GM12878 (cell line): ENCODE results near the gene PLCD1. TPM values are rescaled to one million over a fixed set of nuclear protein-coding genes. Genes with fewer than 3 reads are reported as not detected.

ENCODE experiments used
- ATAC-seq: fragments of 200-7000 bp; cut with Tn5 transposase; 3 replicates; pipeline ENCODE4 v1.9.1; 2020; ENCODE audit warnings: mild to moderate bottlenecking, moderate library complexity
- BruUV-seq: library from RNA; stranded (reverse); fragments of 400-500 nt; replicated peaks from 2 replicates; lab custom pipeline; 2021; lab: Mats Ljungman, UMichigan
- CTCF ChIA-PET: fragments of 300-600 bp; sonication (Branson Sonifier 250); formaldehyde crosslinking; extraction: SDS; loops from one replicate; lab custom pipeline; 2021; ENCODE audit warnings: inconsistent platforms; lab: Yijun Ruan, JAX
- POLR2A ChIA-PET: fragments of 350-600 bp; formaldehyde crosslinking; extraction: SDS; loops from one replicate; lab custom pipeline; 2021; ENCODE audit warnings: inconsistent platforms; lab: Charles Lee
- RAD21 ChIA-PET: fragments of 300-600 bp; sonication (Branson Sonifier 250); formaldehyde crosslinking; loops from one replicate; lab custom pipeline; 2023; ENCODE audit warnings: antibody characterized with exemption; ENCODE audit not compliant: unreplicated experiment; lab: Charles Lee
- SMC1A ChIA-PET: fragments of 300-600 bp; sonication (Branson Sonifier 250); formaldehyde crosslinking; loops from one replicate; lab custom pipeline; 2023; ENCODE audit not compliant: unreplicated experiment, uncharacterized antibody; lab: Charles Lee
- DNase-seq: peaks from one replicate; pipeline ENCODE4 v3.0.0-alpha.2; 2011; ENCODE audit warnings: low read depth, low spot score
- FAIRE-seq: peaks from 3 replicates; lab custom pipeline; 2011; peaks lifted over from hg19 to GRCh38; lab: Jason Lieb, UNC
- H2AFZ ChIP-seq: 2 replicates; pipeline ENCODE4 v1.6.0; 2011; ENCODE audit warnings: low read depth, low read length, control low read depth; ENCODE audit not compliant: control insufficient read depth
- H3K27ac ChIP-seq: 2 replicates; pipeline ENCODE4 v1.5.1; 2011; ENCODE audit warnings: control low read depth; ENCODE audit not compliant: control insufficient read depth, insufficient read depth
- H3K27me3 ChIP-seq, 2 experiments: replicated peaks in 1 of 2; 2 replicates each; pipeline versions ENCODE4 v1.6.0 to v1.6.1; 2011; ENCODE audit warnings: low read length in 1 of 2; ENCODE audit not compliant: control insufficient read depth in 2 of 2, insufficient read depth in 2 of 2
- H3K36me3 ChIP-seq, 2 experiments: 2 replicates each; pipeline ENCODE4 v1.5.1; 2011; ENCODE audit warnings: low read length in 1 of 2; ENCODE audit not compliant: control insufficient read depth in 2 of 2, insufficient read depth in 2 of 2
- H3K4me1 ChIP-seq: 2 replicates; pipeline ENCODE4 v1.6.1; 2011; ENCODE audit warnings: mild to moderate bottlenecking, low read length, moderate library complexity, mixed read lengths; ENCODE audit not compliant: control insufficient read depth, insufficient read depth
- H3K4me2 ChIP-seq: 2 replicates; pipeline ENCODE4 v1.6.0; 2011; ENCODE audit warnings: control low read depth; ENCODE audit not compliant: control insufficient read depth, insufficient read depth
- H3K4me3 ChIP-seq: fragments of 200-600 bp; sonication (generic); 2 replicates; pipeline ENCODE4 v1.5.1; 2016
- H3K79me2 ChIP-seq: 2 replicates; pipeline ENCODE4 v1.6.0; 2011; ENCODE audit warnings: low read length; ENCODE audit not compliant: control insufficient read depth, insufficient read depth
- H3K9ac ChIP-seq: 2 replicates; pipeline ENCODE4 v1.8.0; 2011; ENCODE audit warnings: low read length, control low read depth, mixed read lengths; ENCODE audit not compliant: control insufficient read depth, insufficient read depth
- H3K9me3 ChIP-seq: replicated peaks from 3 replicates; pipeline ENCODE4 v1.5.1; 2011; ENCODE audit warnings: mild to moderate bottlenecking, low read length; ENCODE audit not compliant: control insufficient read depth, insufficient read depth
- H4K20me1 ChIP-seq: 2 replicates; pipeline ENCODE4 v1.6.0; 2011; ENCODE audit not compliant: control insufficient read depth, insufficient read depth
- DPF2 ChIP-seq: fragments of 450-650 bp; IDR thresholded peaks from 2 replicates; pipeline ENCODE4 v1.6.1; 2017; ENCODE audit warnings: mild to moderate bottlenecking
- ELK1 ChIP-seq: IDR thresholded peaks from 2 replicates; pipeline ENCODE4 v1.6.1; 2012; ENCODE audit warnings: low read depth, low read length, improper control_type of control experiment
- HCFC1 ChIP-seq: fragments of 150-350 bp; IDR thresholded peaks from 2 replicates; pipeline ENCODE4 v1.6.1; 2014; ENCODE audit warnings: low read length
- HDAC6 ChIP-seq: fragments of 200-600 bp; sonication (generic); IDR thresholded peaks from one replicate; pipeline ENCODE4 v1.8.0; 2017; ENCODE audit warnings: antibody characterized with exemption; ENCODE audit not compliant: unreplicated experiment
- IKZF1 ChIP-seq: fragments of 450-650 bp; conservative IDR thresholded peaks from 2 replicates; pipeline ENCODE4 v1.6.1; 2017; ENCODE audit warnings: antibody characterized with exemption, mild to moderate bottlenecking
- JUNB ChIP-seq: IDR thresholded peaks from 2 replicates; pipeline ENCODE4 v1.6.1; 2016; ENCODE audit warnings: antibody characterized with exemption, mild to moderate bottlenecking
- MYB ChIP-seq: fragments of 150-350 bp; IDR thresholded peaks from 2 replicates; pipeline ENCODE4 v1.6.1; 2014; ENCODE audit warnings: mild to moderate bottlenecking, low read depth, low read length, borderline replicate concordance
- WGBS: methylation state at CpG from one replicate; pipeline ENCODE4 v1.1.6; 2016; ENCODE audit warnings: low lambda C conversion rate; ENCODE audit not compliant: insufficient replicate concordance, insufficient coverage; ENCODE audit errors: missing lambda C conversion rate; 5-methylcytosine and 5-hydroxymethylcytosine counted together
- in situ Hi-C: fragments of 300-500 bp; cut with MboI; formaldehyde crosslinking; loops from 9 replicates; pipeline ENCODE4 v1.14.3; 2018; ENCODE audit warnings: mixed read lengths
- intact Hi-C: fragments of 100-400 bp; cut with micrococcal nuclease; formaldehyde crosslinking; loops from one replicate; pipeline ENCODE4 v1.14.2; 2022; ENCODE audit not compliant: unreplicated experiment
- polyA plus RNA-seq, 11 experiments: library from polyadenylated mRNA; depleted of rRNA in 4 of 11; unstranded in 6 of 11; stranded (reverse) in 5 of 11; fragments of >200 nt; fragmentation: Nextera tagmentation in 4 of 11; fragmentation: Illumina TruSeq in 1 of 11; extraction: Ambion mirVana in 4 of 11; extraction: Trizol in 1 of 11; gene quantifications; 1 replicate in 1 of 11; 2 replicates in 10 of 11; pipeline versions ENCODE4 v1.2.1 to v1.2.3, GENCODE V29; 2011 to 2016; ENCODE audit warnings: inconsistent platforms in 2 of 11, missing spikeins in 2 of 11, low read depth in 1 of 11
- total RNA-seq, 4 experiments: library from RNA; depleted of rRNA in 3 of 4; stranded (reverse); fragments of >200 nt in 3 of 4; fragmentation: Illumina TruSeq in 1 of 4; extraction: Trizol in 1 of 4; gene quantifications; 2 replicates each; pipeline versions ENCODE4 v1.2.1 to v1.2.3, GENCODE V29; 2013 to 2021
- TF ChIP-seq, protein P1 (sequence below), 3 experiments: IDR thresholded peaks in 2 of 3; conservative IDR thresholded peaks in 1 of 3; 2 replicates each; pipeline ENCODE4 v1.5.1; 2011; ENCODE audit warnings: low read depth in 3 of 3, low read length in 3 of 3, mild to moderate bottlenecking in 3 of 3, control low read depth in 2 of 3, moderate library complexity in 2 of 3, inconsistent platforms in 1 of 3, mixed read lengths in 1 of 3; ENCODE audit not compliant: control insufficient read depth in 2 of 3, insufficient read depth in 1 of 3; ENCODE audit errors: extremely low read depth in 1 of 3
- TF ChIP-seq, protein P2 (sequence below): fragments of 450-650 bp; IDR thresholded peaks from 2 replicates; pipeline ENCODE4 v1.6.1; 2016; ENCODE audit warnings: mild to moderate bottlenecking

PLCD1 gene
- total and polyA plus RNA-seq, 10 of the 15 experiments (the other 5 are each of a cell fraction or from before 2014, with no cell fraction given) = 0.20 to 3.9 (median 1.2) TPM; not detected in 1

GRCh38 chr3:38022301-38022700, 7.1 kb downstream of the PLCD1 start:
- SMC1A ChIA-PET = interaction anchor here (0.6 to 0.7 kb wide), 2 partner anchors 48 to 55 kb away, joined by 3 read pairs; no protein-coding TSS in a partner anchor
- Histone ChIP-seq H3K79me2 (no peaks in the 10 kb centered on the region), H3K27me3 (no peaks in the 10 kb centered on the region), H4K20me1 (no peaks in the 10 kb centered on the region), H3K9me3 (no peaks in the 10 kb centered on the region), H3K27ac (no peak overlapping the region), H3K9ac (no peak overlapping the region), H3K4me2 (no peak overlapping the region), H3K4me3 (no peak overlapping the region), H2AFZ (no peak overlapping the region), H3K36me3 (no peaks in the 10 kb centered on the region), H3K4me1 (no peaks in the 10 kb centered on the region; the same call in none of the 2 replicates)
- RAD21 ChIA-PET = interaction anchor here (1.2 kb wide), 1 partner anchor 19 kb away, joined by 3 read pairs; no protein-coding TSS in a partner anchor
- CTCF ChIA-PET = interaction anchor here (0.9 to 2.2 kb wide), 3 partner anchors 17 to 26 kb away, joined by 3 to 7 read pairs (median 4); no protein-coding TSS in a partner anchor
- TF ChIP-seq HDAC6 (no peak), IKZF1 (0 out of 2 replicates have a peak, but pooled peaks have one; percentile 20)
- TF ChIP-seq, protein P1, sequence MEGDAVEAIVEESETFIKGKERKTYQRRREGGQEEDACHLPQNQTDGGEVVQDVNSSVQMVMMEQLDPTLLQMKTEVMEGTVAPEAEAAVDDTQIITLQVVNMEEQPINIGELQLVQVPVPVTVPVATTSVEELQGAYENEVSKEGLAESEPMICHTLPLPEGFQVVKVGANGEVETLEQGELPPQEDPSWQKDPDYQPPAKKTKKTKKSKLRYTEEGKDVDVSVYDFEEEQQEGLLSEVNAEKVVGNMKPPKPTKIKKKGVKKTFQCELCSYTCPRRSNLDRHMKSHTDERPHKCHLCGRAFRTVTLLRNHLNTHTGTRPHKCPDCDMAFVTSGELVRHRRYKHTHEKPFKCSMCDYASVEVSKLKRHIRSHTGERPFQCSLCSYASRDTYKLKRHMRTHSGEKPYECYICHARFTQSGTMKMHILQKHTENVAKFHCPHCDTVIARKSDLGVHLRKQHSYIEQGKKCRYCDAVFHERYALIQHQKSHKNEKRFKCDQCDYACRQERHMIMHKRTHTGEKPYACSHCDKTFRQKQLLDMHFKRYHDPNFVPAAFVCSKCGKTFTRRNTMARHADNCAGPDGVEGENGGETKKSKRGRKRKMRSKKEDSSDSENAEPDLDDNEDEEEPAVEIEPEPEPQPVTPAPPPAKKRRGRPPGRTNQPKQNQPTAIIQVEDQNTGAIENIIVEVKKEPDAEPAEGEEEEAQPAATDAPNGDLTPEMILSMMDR (IDR thresholded peaks at IDR 0.05 in 2 of 3, conservative IDR thresholded peaks at IDR 0.05 in 1 of 3; ENCODE audit: control insufficient read depth in 2 of 3, extremely low read depth in 1 of 3, insufficient read depth in 1 of 3, low read depth in 3 of 3, low read length in 3 of 3) = no peak
- FAIRE-seq (no peak), DNase-seq (no peak), ATAC-seq (no peak)
- in situ Hi-C loops (no loop called here), intact Hi-C loops (no loop called here)
- no TSS peak for BruUV-seq
- WGBS = 63% methylated on average over 3 of the region's 3 CpGs
- POLR2A ChIA-PET = interaction anchor here (0.8 to 1.6 kb wide), 2 partner anchors 21 to 25 kb away, joined by 3 read pairs; no protein-coding TSS in a partner anchor

- H3K9me3 ChIP-seq = no peaks in the 10 kb centered on the region; the same call in 2 of the 3 replicates
- no peaks in the 10 kb centered on the region for H4K20me1 ChIP-seq
- no peak for ATAC-seq
- no peak overlapping the region for H3K4me3 ChIP-seq
- H3K9ac ChIP-seq = no peak overlapping the region
- H3K4me1 ChIP-seq = no peaks in the 10 kb centered on the region; the same call in none of the 2 replicates
- ChIA-PET RAD21 (no interaction called here), SMC1A (no interaction called here), POLR2A (no interaction called here), CTCF (interaction anchor here (2.2 kb wide), 1 partner anchor 17 kb away, joined by 7 read pairs; no protein-coding TSS in a partner anchor)
- no TSS peak for BruUV-seq
- DNase-seq = no peak
- intact Hi-C loops (no loop called here), in situ Hi-C loops (no loop called here)
- FAIRE-seq = no peak
- H3K36me3 ChIP-seq = no peaks in the 10 kb centered on the region
- H3K27ac ChIP-seq = no peak overlapping the region
- no peak overlapping the region for H2AFZ ChIP-seq
- no peaks in the 10 kb centered on the region for H3K79me2 ChIP-seq
- no peak overlapping the region for H3K4me2 ChIP-seq
- TF ChIP-seq ELK1 (no peak), JUNB (no peak), MYB (no peak), DPF2 (no peak), HCFC1 (no peak)
- TF ChIP-seq, protein P2, sequence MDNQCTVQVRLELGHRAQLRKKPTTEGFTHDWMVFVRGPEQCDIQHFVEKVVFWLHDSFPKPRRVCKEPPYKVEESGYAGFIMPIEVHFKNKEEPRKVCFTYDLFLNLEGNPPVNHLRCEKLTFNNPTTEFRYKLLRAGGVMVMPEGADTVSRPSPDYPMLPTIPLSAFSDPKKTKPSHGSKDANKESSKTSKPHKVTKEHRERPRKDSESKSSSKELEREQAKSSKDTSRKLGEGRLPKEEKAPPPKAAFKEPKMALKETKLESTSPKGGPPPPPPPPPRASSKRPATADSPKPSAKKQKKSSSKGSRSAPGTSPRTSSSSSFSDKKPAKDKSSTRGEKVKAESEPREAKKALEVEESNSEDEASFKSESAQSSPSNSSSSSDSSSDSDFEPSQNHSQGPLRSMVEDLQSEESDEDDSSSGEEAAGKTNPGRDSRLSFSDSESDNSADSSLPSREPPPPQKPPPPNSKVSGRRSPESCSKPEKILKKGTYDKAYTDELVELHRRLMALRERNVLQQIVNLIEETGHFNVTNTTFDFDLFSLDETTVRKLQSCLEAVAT = no peak
- H3K27me3 ChIP-seq = no peaks in the 10 kb centered on the region
- WGBS = 36% methylated on average over 4 of the region's 4 CpGs
These were observed 8.2 kb downstream of the PLCD1 start for GRCh38 chr3:38021196-38021595.
